Left cardiac atrium (tissue), 4 donors: ENCODE measurements around the gene BRPF1. TPM values are rescaled to one million over a fixed set of nuclear protein-coding genes. Genes with fewer than 3 reads are reported as not detected.
A peak's percentile ranks its signal among the peaks of the same experiment; 100 is the strongest.

ENCODE experiments used
- ATAC-seq, 2 donors: fragments of 200-7000 bp; cut with Tn5 transposase; one replicate each; pipeline ENCODE4 v1.9.1; 2020; ENCODE audit warnings: mild to moderate bottlenecking in 2 of 2, moderate library complexity in 2 of 2
- DNase-seq: peaks from one replicate; pipeline ENCODE4 v3.0.0-alpha.2; 2020
- intact Hi-C, 2 donors: fragments of 100-400 bp; cut with DNase I; formaldehyde crosslinking; loops; one replicate each; pipeline versions ENCODE4 v1.14.1 to v1.15.1; 2022 to 2023
- total RNA-seq, 2 donors: library from RNA; stranded (reverse); fragmentation: NEBNext Ultra II Directional; extraction: Animal tissue kit (Norgen Biotek cat#: 25700); gene quantifications; one replicate each; pipeline ENCODE4 v1.2.1, GENCODE V29; 2021
- donor health status: DM: no; HTN: yes; CAD: no.
- donor health status: DM: no; HTN: yes; CAD: no; lungs with severe emphysema.
- donor health status: DM: yes; HTN: yes; CAD: no.
- donor health status: Dilated cardiomyopathy.

Gene BRPF1
- total RNA-seq, 2 donors from 2014 or later, result 10.2 to 14.6 TPM

DNA sequence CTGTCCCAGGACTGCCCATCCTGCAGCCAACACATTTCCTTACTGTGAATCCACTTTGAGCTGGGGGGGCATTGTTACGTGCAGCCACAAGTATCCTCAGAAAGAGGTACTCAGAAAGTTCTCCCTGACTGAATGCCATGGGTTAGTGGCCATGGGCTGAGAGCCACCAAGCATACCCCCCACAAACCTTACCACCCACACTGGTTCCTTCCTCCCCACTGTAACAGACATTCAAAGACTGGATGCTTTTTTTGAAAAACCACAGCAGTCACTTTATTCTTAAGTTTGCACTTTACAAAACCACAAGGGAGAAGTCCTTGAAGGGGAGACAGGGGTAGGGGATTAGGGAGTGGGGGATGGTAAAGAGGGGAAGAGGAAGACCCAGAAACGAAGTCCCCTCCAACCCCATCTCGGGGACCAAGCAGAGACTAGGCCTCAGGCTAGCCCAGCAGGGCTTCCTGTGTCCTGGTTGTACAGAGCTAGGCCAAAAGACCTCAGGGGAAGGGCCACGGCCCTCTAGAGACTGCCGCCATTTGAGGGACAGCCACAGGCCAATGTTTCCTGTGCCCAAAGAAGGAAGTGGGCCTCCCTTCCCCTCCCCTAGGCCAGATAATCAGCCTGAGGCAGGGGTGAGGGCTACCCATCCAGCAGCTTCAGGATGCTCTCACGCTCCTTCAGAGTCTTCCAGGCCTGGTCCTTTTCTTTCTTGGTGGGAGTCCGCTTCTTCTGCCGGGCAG is 48.4 kb downstream of the BRPF1 start:
- peak; percentile 45 to 70 for ATAC-seq
- DNase-seq, result peak; percentile 24
- intact Hi-C loops, result no loop called here

DNA sequence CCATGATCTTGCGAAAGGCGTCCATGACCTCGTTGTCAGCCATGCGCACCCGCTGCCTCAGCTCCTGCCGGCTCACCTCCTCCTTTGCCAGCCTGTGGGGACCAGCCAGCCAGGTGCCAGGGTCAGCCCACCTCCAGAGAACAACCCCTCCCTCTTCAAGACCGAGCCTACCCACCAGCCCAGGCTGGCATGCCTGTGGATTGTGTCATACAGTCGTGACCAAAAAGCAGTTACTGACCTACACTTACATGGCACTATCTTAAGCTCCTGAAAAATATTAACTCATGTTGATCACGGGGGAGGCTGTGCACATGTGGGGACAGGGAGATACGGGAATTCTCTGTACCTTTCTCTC is 48.9 kb downstream of the BRPF1 start:
- ATAC-seq (no peak), DNase-seq (peak; percentile 18)
- intact Hi-C loops, result no loop called here

DNA sequence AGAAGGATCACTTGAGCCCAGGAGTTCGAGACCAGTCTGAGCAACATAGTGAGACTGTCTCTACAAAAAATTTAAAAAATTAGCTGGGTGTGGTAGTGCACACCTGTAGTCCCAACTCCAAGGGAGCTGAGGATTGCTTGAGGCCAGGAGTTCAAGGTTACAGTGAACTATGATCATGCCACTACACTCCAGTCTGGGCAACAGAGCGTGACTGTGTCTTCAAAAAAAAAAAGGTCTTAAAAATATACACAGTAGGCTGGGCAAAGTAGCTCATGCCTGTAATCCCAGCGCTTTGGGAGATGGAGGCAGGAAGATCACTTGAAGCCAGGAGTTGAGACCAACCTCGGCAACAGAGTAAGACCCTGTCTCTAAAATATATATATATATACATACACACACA is 49.4 kb downstream of the BRPF1 start:
- no peak for ATAC-seq
- intact Hi-C loops, result no loop called here
- DNase-seq, result no peak

- intact Hi-C loops, result no loop called here
- no peak for ATAC-seq
- no peak for DNase-seq
These were observed 50.0 kb downstream of the BRPF1 start for GRCh38 chr3:9781551-9781950.

GRCh38 chr3:9781978-9782603 is 50.6 kb downstream of the BRPF1 start:
- no peak for DNase-seq
- intact Hi-C loops, result no loop called here
- ATAC-seq, result no peak

DNA sequence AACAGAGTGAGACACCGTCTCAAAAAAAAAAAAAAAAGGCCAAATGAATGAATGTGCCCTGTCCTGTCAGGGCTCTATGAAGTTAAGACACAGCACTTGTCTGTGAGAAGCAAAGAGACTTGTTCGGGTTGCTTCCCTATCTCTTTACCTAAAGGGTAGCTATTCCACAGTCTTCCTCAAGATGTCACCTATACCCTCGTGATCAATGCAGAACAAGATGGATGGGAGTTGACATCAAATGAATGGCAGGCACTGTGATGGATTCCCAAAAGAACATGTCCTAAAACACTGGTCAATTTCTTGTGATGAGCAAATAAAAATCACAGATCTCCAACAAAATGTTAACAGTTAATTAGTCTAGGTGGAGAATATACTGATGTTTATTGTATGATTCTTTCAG is 51.2 kb downstream of the BRPF1 start:
- DNase-seq (no peak), ATAC-seq (no peak)
- intact Hi-C loops, result no loop called here

GRCh38 chr3:9783954-9784353 is 52.4 kb downstream of the BRPF1 start:
- ATAC-seq (no peak), DNase-seq (no peak)
- intact Hi-C loops, result no loop called here

DNA sequence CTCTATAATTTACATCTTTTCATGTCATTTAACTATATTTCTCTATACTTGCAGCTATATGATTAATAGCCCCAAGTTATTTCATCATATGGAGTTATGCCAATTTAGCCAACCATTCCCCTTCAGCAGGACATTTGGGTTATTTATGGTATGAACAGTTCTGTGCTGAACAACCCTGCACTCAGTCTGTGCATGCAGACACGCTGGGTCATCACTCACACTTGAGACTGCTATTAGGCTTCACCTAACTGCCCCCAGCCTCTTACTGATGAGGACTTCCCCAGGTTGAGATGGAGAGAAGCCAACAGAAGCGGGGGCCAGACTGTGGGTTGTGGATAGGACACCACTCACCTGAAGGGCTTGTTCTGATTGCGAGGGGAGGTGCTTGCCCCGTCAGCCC is 53.4 kb downstream of the BRPF1 start:
- intact Hi-C loops, result no loop called here
- no peak for ATAC-seq
- DNase-seq, result no peak

DNA sequence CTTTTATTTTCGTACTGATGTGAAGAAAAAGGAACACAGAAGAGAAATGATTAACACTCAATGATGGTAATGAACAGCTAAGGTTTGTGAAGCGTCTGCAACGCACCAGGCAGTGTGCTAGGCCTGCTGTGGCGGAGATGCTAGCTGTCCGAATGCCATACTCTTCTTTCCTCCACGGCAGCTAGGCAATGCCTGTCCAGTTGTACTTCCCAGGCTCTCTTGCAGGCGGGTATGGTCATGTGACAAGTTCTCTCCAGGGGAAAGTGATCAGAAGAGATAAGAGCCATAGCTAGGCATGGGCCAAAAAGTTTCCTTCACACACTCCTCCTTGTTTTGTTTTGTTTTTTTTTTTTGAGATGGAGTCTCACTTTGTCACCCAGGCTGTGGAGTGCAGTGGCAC is 54.1 kb downstream of the BRPF1 start:
- ATAC-seq, result peak in 1 of 2 donors; percentile 72
- DNase-seq, result no peak
- intact Hi-C loops, result no loop called here

GRCh38 chr3:9786209-9786739 is 54.7 kb downstream of the BRPF1 start:
- DNase-seq (no peak), ATAC-seq (no peak)
- intact Hi-C loops, result no loop called here

- ATAC-seq (no peak), DNase-seq (no peak)
- intact Hi-C loops, result no loop called here
These were observed 55.5 kb downstream of the BRPF1 start for GRCh38 chr3:9786825-9787669.

DNA sequence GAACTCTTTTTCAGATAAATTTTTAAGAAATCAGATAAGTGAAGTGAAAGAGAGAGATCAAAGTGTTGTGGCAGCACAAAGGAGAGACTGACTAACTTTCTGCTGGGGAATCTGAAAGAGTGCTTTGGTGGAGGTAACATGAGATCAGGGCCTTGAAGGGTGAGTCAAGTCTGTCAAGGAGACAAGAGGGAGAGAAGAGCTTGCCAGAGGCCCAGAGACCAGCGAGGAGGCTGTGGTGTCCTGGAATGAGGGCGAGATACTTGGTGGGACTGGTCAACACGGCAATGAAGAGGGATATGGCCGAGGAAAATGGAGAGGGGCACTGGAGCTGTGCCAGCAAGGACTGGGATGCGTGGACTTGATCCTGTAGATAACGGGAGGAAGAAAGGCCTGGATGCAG is 56.2 kb downstream of the BRPF1 start:
- intact Hi-C loops, result no loop called here
- ATAC-seq, result no peak
- DNase-seq, result no peak

GRCh38 chr3:9791127-9791526 is 59.6 kb downstream of the BRPF1 start:
- intact Hi-C loops, result no loop called here
- DNase-seq, result no peak

DNA sequence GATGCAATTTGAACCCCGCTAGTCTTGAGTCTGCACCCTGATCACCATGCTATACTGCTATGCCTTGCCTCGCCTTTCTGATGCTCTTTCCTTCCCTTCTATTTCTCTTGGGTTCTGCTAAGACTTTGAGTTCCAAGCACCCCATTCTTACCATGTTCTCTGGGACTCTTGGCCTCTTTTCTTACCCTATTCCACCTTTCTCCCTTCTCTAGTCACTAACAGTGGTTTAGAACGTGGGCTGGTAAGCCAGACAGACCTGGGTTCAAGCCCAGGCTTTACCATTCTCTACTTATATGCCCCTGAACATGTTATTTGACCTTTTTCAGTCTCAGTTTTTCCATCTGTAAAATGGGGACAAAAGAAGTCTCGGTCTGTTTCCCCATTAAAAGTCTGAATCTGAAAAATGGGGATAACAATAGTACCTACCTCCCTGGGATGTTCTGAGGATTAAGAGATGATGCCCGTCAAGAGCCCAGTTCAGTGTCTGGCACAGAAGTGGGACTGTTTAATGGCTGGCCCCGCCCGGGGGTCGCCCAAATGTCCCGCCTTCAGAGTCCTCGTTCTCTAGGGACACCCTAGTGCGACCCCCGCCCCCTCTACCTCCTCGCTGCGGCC is 60.4 kb downstream of the BRPF1 start:
- intact Hi-C loops, result no loop called here
- ATAC-seq, result no peak
- no peak for DNase-seq

More at GRCh38 chr3:9791127-9791526, 59.6 kb downstream of the BRPF1 start:
- ATAC-seq, result no peak

- peak; percentile 97 for DNase-seq
- ATAC-seq, result peak; percentile 94 to 95
- intact Hi-C loops, result no loop called here
These were observed 61.0 kb downstream of the BRPF1 start, which contains the start of the genes ARPC4 and TADA3 for GRCh38 chr3:9792405-9793160. Gene ARPC4 (plus strand): TSS chr3:9793082. CDS start chr3:9793122, 40 bp downstream. Gene TADA3 (minus strand): TSS chr3:9792473. CDS start chr3:9791466, 1,007 bp downstream.

GRCh38 chr3:9793161-9793781 is 61.7 kb downstream of the BRPF1 start:
- ATAC-seq (peak; percentile 1 to 23), DNase-seq (peak; percentile 37)
- intact Hi-C loops, result no loop called here

DNA sequence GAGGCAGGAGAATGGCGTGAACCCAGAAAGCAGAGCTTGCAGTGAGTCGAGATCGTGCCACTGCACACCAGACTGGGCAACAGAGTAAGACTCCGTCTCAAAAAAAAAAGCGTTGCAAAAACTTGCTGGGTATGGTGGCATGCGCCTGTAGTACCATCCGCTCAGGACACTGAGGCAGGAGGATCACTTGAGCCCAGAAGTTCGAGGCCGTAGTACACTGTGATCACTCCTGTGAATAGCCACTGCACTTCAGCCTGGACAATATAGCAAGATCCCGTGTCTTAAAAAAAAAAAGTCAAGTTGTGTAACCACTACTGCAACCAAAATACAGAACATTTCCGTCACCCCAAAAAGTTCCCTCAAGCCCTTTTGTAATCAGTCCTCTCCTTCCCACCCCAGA is 62.9 kb downstream of the BRPF1 start:
- ATAC-seq (no peak), DNase-seq (no peak)
- intact Hi-C loops, result no loop called here

DNA sequence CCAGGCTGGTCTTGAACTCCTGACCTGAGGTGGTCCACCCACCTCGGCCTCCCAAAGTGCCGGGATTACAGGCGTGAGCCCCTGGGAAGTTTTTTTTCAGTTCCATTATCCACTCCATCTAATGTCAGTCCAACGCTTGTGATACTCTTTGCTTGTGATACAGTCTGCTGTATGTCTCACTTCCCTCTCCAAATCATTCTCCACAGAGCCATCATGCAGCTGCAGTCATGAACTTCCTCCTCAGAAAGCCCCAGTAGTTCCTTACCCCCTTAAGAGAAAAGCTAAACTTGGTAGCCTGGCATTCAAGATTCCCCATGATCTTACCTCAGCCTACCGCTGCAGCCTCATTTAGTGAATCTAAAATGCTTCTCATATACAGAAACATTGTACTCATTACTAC is 63.7 kb downstream of the BRPF1 start:
- ATAC-seq, result no peak
- DNase-seq, result no peak
- intact Hi-C loops, result no loop called here
